Right renal pelvis (tissue), 4 donors: ENCODE data around the gene GRIK4. TPM values are rescaled to one million over a fixed set of nuclear protein-coding genes. Genes with fewer than 3 reads are reported as not detected.

ENCODE experiments used
- DNase-seq, 4 donors: peaks; one replicate each; pipeline ENCODE4 v3.0.0-alpha.2; 2013; ENCODE audit warnings: low read depth in 4 of 4, low spot score in 3 of 4, missing footprints in 1 of 4
- polyA plus RNA-seq, 4 donors: library from polyadenylated mRNA; unstranded; fragments of 120-200 nt; gene quantifications; one replicate each; pipeline ENCODE4 v1.2.1, GENCODE V29; 2013; ENCODE audit not compliant: insufficient read length in 4 of 4

Gene GRIK4
- polyA plus RNA-seq, 4 donors: 0.96 to 1.4 (median 1.2) TPM

DNA sequence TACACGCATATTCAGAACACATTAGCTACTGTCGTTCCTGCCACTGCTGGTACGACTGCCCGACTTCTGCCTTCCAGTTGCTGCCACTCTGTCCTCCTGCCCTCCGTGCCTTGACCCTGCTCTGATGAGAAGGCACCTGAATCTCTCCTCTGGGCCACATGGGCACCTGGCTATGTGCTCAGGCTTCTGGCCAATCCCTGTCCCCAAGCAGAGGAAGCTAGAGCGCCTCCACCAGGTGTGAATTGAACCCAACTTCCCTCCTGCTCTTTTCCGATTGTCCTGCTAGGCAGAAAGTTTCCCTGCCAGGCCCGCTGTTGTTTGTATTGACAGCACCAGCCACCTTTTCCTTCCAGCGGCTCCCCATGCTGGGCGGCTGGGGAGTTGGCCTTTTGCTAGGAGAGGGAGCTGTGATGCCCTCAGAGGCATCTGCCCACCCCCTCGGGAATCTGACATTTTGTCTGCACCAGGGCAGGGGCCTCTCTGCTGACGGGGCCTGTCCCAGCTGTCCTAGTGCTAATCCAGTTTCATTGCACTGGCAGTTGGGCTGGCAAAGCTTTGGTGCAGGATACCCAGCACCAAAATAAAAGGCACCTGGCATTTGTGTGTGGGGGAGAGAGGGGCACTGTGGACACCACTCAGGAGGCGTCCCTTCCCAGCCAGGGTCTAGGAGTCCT lies 118.0 kb downstream of the GRIK4 start:
- no peak for DNase-seq

GRCh38 chr11:120630122-120630521 lies 118.6 kb downstream of the GRIK4 start:
- DNase-seq: no peak

DNA sequence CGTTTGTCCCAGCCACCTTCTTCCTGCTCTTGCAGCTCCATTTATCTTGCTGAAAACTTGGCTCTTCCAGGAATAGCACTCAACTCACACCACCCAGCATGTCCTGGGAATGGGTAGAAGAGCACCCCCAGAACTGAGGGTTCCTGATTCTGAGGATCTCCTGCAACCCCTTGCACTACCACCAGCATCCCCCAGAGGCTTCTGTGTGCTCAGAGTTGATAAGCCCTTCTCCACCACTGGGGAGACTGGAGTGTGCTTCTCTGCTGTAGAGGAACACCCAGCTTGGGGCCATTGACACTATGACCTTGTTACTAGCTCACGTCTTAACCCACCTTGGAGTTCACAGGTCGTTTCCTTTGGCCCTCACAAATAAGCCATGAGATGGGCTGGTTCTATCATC lies 121.0 kb downstream of the GRIK4 start:
- DNase-seq: no peak

DNA sequence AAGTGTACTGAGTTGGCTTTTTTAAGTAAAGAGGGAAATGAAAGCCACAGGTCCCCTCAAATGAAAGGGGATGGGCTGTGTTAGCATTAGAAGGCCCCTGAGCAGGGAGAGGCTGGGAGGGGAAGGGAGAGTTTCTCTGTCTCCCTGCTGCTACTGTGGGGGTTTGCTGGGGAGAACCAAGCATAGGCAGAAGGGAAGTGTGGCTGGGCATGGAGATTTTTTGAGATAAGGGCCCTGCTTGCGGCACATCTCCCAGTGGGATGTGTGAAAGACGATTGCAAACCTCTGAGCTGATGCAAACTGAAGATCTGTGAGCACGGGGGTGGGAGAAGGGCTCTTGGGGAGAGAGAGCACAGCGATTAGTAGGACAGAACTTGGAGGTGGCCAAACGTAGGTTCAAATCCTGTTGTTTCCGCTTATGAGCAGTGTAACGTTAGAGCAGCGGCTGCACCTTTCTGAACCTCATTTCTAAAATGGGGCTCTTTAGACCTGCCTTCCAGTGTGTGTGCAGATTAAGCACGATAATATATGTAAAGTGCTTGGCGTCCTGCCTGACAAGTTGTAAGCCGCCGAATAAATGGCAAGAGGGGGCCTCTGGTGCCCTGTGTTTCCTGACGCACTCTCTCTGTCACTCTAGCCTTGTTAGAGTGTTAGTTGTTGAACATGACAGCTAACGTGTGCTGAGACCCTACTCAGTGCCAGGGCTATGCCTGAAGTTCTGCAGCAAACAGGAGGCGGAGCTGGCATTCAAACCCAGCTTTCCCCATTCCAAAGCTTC lies 122.3 kb downstream of the GRIK4 start:
- no peak for DNase-seq

- DNase-seq: no peak
These were observed 123.2 kb downstream of the GRIK4 start for GRCh38 chr11:120634706-120635105.

- DNase-seq: no peak
These were observed 123.7 kb downstream of the GRIK4 start for GRCh38 chr11:120635136-120635810.

GRCh38 chr11:120637131-120637530 lies 125.6 kb downstream of the GRIK4 start:
- no peak for DNase-seq

- no peak for DNase-seq
These were observed 130.8 kb downstream of the GRIK4 start for GRCh38 chr11:120642196-120642894.

DNA sequence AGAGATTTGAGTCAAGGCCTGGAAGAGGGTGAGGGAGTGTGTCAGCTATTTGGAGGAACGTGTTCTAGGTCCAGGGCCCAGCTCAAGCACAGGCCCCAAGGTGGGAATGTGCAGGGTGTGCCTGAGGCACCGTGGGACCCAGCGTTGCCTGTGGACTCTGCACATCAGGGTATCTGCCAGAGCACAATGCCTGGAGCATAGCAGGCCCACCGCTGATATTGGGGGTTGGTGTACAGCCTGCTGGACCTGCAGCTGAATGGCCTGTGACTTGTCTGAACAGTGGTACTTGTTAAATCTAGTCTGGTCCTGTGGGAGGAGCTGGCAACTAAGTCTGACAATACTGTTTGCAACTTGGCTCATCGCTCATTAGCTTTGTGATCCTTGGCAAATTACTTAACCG lies 131.7 kb downstream of the GRIK4 start:
- DNase-seq: no peak

GRCh38 chr11:120645639-120646038 lies 134.1 kb downstream of the GRIK4 start:
- peak in 3 of 4 donors; percentile 46 to 63 (median 59) for DNase-seq

DNA sequence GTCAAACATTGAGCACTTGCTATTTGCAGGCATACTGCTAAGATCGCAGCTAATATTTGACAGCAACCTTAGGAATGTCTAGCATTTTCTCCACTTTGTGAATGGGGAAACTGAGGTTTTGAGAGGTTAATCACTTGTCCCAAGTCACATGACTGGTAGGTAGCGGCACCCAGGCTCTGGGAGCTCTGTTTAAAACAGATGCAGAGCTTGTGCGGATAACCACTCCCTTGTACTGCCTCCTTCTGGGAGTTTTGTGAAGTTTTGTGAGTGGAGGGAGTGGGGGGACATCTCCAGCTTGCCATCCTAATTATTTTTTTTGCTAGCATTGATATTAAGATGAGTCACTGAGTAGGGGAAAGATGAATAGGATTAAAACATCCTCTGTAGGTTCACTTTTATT lies 134.7 kb downstream of the GRIK4 start:
- no peak for DNase-seq

DNA sequence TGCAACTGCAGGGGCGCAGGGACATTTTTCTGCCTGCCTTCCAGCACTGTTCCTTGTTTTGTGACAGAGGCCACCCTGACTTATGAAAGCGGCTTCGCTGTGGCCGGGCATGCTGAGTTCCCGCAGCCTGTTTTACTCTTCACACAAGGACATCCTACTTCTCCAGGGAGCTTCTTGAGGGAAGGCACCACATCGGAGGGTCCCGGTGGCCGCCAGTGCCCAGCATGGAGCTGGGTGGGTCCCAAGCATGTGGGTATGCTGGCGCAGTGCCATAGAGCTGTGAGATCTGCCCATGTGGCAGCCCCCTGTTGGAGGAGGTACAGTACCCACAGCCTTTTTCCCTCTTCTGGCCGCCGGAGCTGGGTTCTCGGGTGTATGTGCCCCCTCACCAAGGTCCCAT lies 136.1 kb downstream of the GRIK4 start:
- DNase-seq: no peak

DNA sequence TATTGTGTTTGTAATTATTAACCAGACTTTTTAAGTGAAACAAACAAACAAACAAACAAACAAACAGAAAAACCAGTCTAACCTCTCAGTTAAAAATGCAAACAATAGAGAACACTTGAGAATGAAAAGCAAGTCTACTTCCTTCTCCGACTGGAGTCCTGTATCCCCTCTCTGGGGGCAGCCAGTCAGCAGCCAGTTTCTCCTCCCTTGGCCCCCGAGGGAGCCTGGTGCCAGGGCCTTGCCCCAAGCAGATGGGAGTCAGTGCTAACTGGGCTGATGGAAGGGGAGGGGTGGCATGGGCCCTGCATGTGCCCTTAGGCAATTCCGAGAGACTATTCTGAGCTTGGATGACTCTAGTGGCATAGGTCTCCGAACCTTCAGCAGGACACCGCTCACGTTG lies 137.2 kb downstream of the GRIK4 start:
- DNase-seq: no peak

- DNase-seq: no peak
These were observed 137.8 kb downstream of the GRIK4 start for GRCh38 chr11:120649316-120649715.

DNA sequence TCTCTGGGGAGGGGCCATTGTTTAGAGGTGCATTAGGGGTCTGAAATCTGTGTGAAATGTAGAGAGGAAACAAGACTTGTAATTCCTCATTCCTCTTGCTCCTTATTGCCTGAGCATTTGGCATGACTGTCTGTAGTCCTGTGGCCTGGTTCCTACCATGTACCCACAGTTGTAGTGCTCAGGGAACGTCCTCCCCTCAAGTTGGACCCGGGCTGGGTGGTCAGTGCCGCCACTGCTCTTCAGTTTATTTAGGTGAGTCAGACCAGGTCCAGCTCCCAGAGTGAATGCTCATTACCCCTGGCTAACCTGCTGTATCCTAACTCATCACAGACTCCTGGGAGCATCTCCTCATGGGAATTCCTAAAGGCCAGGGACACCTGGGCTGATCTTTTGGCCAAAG lies 139.8 kb downstream of the GRIK4 start:
- no peak for DNase-seq

- DNase-seq: no peak
These were observed 140.3 kb downstream of the GRIK4 start for GRCh38 chr11:120651836-120652235.

GRCh38 chr11:120652705-120653335 lies 141.3 kb downstream of the GRIK4 start:
- DNase-seq: no peak

DNA sequence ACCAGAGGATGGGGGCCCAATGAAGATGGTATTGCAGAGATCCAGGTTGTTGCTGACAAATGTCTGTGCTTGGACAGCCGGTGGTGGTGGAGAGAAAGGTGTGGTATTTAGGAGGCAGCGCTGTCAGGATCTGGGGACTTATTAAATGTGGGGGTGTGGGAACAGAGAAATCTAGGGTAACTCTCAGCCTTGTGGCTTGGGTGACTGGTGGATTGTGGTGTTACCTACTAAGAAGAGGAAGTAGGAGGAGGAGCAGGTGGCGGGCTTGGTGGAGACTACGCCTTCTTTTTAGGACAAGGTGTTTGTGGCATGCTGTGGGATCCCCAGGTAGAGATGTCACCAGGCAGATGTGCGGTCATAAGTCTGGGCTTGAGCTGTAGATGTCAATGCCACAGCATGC lies 144.0 kb downstream of the GRIK4 start:
- no peak for DNase-seq

GRCh38 chr11:120657306-120658070 lies 145.9 kb downstream of the GRIK4 start:
- no peak for DNase-seq

DNA sequence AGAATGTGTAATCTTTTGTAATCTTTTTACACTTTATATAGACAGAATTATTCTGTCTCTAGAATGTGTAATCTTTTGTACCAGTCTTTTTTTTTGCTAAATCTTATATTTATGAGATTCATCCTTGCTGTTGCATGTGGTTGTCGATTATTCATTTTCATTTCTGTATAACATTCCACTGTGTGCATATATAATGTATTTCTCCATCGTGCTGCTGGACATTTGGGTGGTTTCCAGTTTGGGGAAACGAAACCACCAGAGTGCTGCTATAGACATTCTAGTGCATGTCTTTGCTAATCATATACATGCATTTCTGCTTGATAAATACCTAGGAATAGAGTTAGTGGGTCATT lies 146.5 kb downstream of the GRIK4 start:
- DNase-seq: no peak
